Large intestine (tissue), 3 donors: ENCODE measurements around the gene AIPL1. TPM values are rescaled to one million over a fixed set of nuclear protein-coding genes. Genes with fewer than 3 reads are reported as not detected.

Experiments used
- DNase-seq, 2 donors: peaks; one replicate each; pipeline versions ENCODE4 v3.0.0 to v3.0.0-alpha.2; 2013
- H3K27ac ChIP-seq: one replicate; pipeline ENCODE4 v1.5.1; 2013; ENCODE audit warnings: low read length
- H3K27me3 ChIP-seq: 2 replicates; pipeline ENCODE4 v1.6.1; 2013; ENCODE audit warnings: low read length; ENCODE audit not compliant: control insufficient read depth, insufficient read depth
- H3K36me3 ChIP-seq: 2 replicates; pipeline ENCODE4 v1.6.1; 2013; ENCODE audit warnings: low read length; ENCODE audit not compliant: control insufficient read depth, insufficient read depth
- H3K4me1 ChIP-seq: one replicate; pipeline ENCODE4 v1.6.1; 2013; ENCODE audit warnings: low read length; ENCODE audit not compliant: control insufficient read depth, insufficient read depth
- H3K4me3 ChIP-seq: one replicate; pipeline ENCODE4 v1.5.1; 2013; ENCODE audit warnings: low read length
- H3K9me3 ChIP-seq: one replicate; pipeline ENCODE4 v1.6.1; 2013; ENCODE audit warnings: mild to moderate bottlenecking, low read depth, low read length, moderate library complexity; ENCODE audit not compliant: control insufficient read depth
- WGBS: methylation state at CpG from one replicate; pipeline ENCODE4 v1.1.5; 2013; ENCODE audit warnings: low lambda C conversion rate; ENCODE audit not compliant: insufficient coverage; 5-methylcytosine and 5-hydroxymethylcytosine counted together
- polyA plus RNA-seq: library from polyadenylated mRNA; unstranded; fragments of 120-200 nt; gene quantifications from one replicate; pipeline ENCODE4 v1.2.1, GENCODE V29; 2013

AIPL1 gene
- polyA plus RNA-seq, 1 donor = not detected

DNA sequence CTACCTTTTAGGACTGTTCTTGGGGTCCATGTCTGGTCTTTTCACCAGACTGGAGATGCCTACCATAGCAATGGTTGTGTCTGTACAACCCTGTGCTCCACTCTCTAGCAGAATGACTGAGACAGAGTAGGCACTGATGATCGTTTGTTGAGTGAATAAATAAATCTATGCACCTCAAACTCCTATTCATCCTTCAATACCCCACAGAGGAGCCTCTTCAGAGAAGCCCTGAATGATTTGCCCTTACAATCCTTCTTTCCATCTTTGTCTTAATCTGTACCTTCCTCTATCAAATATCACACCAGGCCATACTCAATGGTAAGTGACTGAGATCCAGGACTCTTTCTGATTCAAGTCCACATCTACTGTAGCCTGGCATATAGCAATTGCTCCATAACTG lies 32.6 kb upstream of the AIPL1 start:
- no peaks in the 10 kb centered on the region for H3K36me3 ChIP-seq
- H3K27ac ChIP-seq = no peak overlapping the region
- no peaks in the 10 kb centered on the region for H3K9me3 ChIP-seq
- WGBS = no CpG with 5 or more reads among the region's 1 CpG
- no peak overlapping the region for H3K4me3 ChIP-seq
- peaks cover 2% of the 10 kb centered on the region for H3K4me1 ChIP-seq
- DNase-seq = no peak
- no peaks in the 10 kb centered on the region for H3K27me3 ChIP-seq

GRCh38 chr17:6465206-6466003 lies 30.5 kb upstream of the AIPL1 start:
- H3K4me1 ChIP-seq = no peaks in the 10 kb centered on the region
- no peaks in the 10 kb centered on the region for H3K27me3 ChIP-seq
- no peaks in the 10 kb centered on the region for H3K36me3 ChIP-seq
- H3K27ac ChIP-seq = no peak overlapping the region
- H3K9me3 ChIP-seq = no peaks in the 10 kb centered on the region
- DNase-seq = no peak
- 80% methylated on average over 2 of the region's 19 CpGs for WGBS
- H3K4me3 ChIP-seq = no peak overlapping the region

DNA sequence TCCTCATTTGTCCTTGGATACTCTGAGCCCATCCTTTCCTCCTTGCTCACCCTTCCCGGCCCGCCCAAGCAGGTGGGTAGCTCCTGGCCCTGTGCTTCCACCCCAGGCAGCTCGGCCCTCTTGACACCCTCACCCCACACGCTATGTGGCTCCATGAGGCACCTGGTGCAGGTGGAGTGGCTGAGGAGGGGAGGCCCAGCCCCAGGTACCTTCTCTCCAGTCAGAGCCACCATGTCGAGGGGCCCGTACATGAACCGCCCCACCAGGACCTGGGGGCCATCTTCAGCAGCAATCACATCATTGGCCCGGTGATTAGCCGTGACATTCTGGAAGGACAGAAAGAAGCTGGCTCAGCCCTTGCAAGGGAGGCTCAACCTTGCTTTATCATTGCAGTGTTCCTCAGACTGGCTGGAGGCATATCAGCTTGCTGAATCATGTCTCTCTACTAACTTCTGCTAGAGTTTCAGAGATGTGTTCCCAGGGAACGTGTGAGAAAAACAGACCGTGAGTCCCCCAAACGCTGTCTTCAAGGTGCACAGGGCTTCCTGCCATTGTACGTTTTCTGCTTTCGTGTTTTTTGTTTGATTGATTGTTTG lies 29.6 kb upstream of the AIPL1 start:
- no peak for DNase-seq

DNA sequence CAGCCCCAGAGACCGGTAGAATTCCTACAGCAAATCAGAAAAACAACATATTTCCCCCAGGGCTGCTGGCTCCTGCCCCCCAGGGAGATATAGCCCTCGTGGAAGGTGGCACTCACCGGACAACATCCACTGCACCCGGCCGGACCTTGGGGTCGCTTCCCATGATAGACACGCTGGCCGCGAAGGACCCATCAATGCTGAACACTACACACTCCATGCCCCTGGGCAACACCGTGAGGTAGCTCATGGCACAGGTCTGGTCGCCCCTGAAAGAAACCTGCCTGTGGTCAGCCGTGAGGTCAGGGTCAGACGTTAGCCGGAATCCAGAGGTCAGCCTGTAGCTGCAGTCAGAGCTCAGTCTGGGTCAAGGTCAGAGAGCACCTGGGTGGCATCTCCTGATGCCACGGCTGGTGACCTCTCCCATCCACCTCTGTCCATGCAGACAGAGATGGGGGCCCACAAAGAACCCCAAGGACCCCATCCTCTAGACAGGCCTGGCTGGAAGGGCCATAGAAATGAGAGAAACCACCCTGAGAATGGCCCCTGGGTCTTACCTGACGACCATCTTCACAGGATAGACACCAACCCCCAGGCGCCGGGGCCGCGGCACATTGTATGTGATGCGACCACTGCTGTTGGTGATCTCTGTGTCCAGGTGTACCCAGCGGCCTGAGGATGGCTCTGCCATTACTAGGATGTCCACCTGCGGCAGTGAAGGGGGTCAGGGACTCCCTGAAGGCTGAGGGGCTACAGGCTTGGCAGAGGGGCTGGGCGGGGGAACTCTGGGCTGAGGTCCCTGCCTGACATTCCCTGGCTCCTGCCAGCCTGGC lies 28.9 kb upstream of the AIPL1 start:
- no CpG with 5 or more reads among the region's 24 CpGs for WGBS

More for the DNA sequence above, 29.6 kb upstream of the AIPL1 start:
- Histone ChIP-seq H3K9me3 (no peaks in the 10 kb centered on the region), H3K27ac (no peak overlapping the region), H3K27me3 (no peaks in the 10 kb centered on the region), H3K4me3 (no peak overlapping the region), H3K4me1 (no peaks in the 10 kb centered on the region), H3K36me3 (no peaks in the 10 kb centered on the region)
- whole genome bisulfite sequencing = 60% methylated on average over 1 of the region's 14 CpGs

GRCh38 chr17:6462692-6463091 lies 27.8 kb upstream of the AIPL1 start:
- Histone ChIP-seq H3K9me3 (no peaks in the 10 kb centered on the region), H3K36me3 (no peaks in the 10 kb centered on the region), H3K27ac (no peak overlapping the region), H3K4me3 (no peak overlapping the region), H3K4me1 (no peaks in the 10 kb centered on the region), H3K27me3 (no peaks in the 10 kb centered on the region)
- no CpG with 5 or more reads among the region's 2 CpGs for WGBS
- DNase-seq = no peak

More for the DNA sequence above, 28.9 kb upstream of the AIPL1 start:
- H3K27ac ChIP-seq = no peak overlapping the region
- no peaks in the 10 kb centered on the region for H3K4me1 ChIP-seq
- H3K36me3 ChIP-seq = no peaks in the 10 kb centered on the region
- H3K9me3 ChIP-seq = no peaks in the 10 kb centered on the region
- DNase-seq = no peak
- H3K27me3 ChIP-seq = no peaks in the 10 kb centered on the region
- H3K4me3 ChIP-seq = no peak overlapping the region

- H3K27ac ChIP-seq = no peak overlapping the region
- H3K36me3 ChIP-seq = no peaks in the 10 kb centered on the region
- H3K9me3 ChIP-seq = no peaks in the 10 kb centered on the region
- WGBS = no CpG with 5 or more reads among the region's 10 CpGs
- H3K4me3 ChIP-seq = no peak overlapping the region
- H3K4me1 ChIP-seq = no peaks in the 10 kb centered on the region
- H3K27me3 ChIP-seq = no peaks in the 10 kb centered on the region
- DNase-seq = no peak
Observed at GRCh38 chr17:6461792-6462524, 27.0 kb upstream of the AIPL1 start.

DNA sequence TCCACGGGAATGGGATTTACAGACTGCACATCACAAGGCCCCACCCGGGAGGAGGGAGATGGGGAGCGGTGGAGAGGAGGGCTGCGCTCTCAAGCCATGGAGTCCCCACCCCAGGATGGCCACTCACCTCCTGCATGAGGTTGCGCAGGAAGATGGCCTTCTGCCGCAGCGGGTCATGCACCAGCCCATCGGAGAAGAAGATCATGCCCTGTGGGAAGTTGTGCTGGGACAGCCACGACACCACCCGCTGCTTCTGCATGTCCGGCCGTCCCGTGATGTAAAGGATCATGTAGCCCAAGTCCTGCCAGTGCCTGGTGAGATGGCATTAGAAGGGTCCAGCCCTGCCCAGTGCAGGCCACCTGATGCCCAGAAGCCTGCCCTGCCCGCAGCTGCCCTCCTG lies 26.3 kb upstream of the AIPL1 start:
- H3K9me3 ChIP-seq = no peaks in the 10 kb centered on the region
- H3K27ac ChIP-seq = no peak overlapping the region
- no peaks in the 10 kb centered on the region for H3K36me3 ChIP-seq
- no peak for DNase-seq
- no CpG with 5 or more reads among the region's 14 CpGs for WGBS
- H3K4me3 ChIP-seq = no peak overlapping the region
- H3K4me1 ChIP-seq = no peaks in the 10 kb centered on the region
- no peaks in the 10 kb centered on the region for H3K27me3 ChIP-seq

DNA sequence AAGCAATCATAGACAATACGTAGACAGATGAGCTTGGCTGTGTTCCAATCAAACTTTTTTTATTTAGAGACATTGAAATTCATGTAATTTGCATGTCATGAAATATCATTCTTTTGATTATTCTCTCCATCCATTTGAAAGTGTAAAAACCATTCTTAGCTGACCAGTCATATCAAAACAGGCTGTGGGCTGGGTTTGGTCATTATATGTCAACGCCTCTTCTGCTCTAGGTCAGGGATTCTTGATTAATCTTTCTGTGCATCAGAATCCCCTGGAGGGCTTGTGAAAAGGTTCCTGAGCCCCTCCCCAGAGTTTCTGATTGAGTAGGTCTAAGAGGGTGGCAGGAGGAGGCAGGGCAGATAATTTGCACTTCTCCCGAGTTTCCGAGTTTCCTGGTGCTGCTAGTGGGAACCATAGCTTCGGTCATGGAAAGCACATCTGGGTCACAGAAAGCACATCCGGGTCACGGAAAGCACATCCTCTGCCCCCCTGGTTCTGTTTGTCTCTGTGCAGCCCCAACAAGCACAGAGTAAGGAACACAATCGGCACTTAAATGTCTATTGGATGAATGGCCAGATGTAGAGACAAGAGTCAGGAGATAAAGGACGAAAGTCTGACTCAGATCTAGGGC lies 25.7 kb upstream of the AIPL1 start:
- DNase-seq = no peak
- Histone ChIP-seq H3K27me3 (no peaks in the 10 kb centered on the region), H3K4me3 (no peak overlapping the region), H3K9me3 (no peaks in the 10 kb centered on the region), H3K4me1 (no peaks in the 10 kb centered on the region), H3K36me3 (no peaks in the 10 kb centered on the region), H3K27ac (no peak overlapping the region)
- WGBS = 100% methylated on average over 1 of the region's 9 CpGs

DNA sequence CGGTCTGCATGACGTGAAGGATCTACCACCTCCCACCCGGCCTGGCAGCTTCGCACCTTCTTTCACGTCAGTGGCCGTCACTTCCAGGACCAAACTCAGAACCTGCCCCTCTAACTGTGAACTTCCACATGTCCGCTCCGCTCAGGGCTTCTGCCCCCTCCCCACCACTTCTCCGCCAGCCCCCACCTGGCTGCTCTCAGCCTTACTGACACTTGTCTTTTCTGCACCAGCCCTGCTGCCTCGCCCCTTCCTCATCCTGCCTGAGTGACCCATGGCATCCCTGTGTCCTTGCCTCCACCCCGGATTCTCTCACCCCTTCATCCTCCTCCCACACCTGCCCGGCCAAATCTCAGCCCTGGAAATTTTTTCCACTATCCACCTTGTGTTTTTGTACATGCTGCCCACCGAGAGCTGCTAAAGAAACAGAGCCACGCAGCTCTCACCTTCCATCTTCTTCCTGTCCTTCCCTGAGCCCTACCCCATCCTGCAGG lies 23.6 kb upstream of the AIPL1 start:
- no peak for DNase-seq
- H3K36me3 ChIP-seq = no peaks in the 10 kb centered on the region
- peaks cover 5% of the 10 kb centered on the region for H3K4me1 ChIP-seq
- WGBS = 100% methylated on average over 1 of the region's 14 CpGs
- no peak overlapping the region for H3K27ac ChIP-seq
- H3K4me3 ChIP-seq = no peak overlapping the region
- H3K27me3 ChIP-seq = peaks cover 5% of the 10 kb centered on the region
- H3K9me3 ChIP-seq = no peaks in the 10 kb centered on the region
